Measurements from ENCODE around the gene PPP1R37. TPM values are rescaled to one million over a fixed set of nuclear protein-coding genes. Genes with fewer than 3 reads are reported as not detected.

The PPP1R37 gene
- total RNA-seq, 4 donors from 2014 or later: 37.4 to 55.2 (median 52.1) TPM

GRCh38 chr19:45107621-45108150 lies 14.7 kb downstream of the PPP1R37 start:
- TF ChIP-seq POLR2A (IDR thresholded peaks at IDR 0.05): no peak
- no peak for TF ChIP-seq CTCF (IDR thresholded peaks at IDR 0.05)
- WGBS, 2 donors: 80 to 81% methylated on average over 12 of the region's 12 CpGs
- intact Hi-C loops (cut with DNase I; ENCODE audit: low total_unique reads): no loop called here

DNA sequence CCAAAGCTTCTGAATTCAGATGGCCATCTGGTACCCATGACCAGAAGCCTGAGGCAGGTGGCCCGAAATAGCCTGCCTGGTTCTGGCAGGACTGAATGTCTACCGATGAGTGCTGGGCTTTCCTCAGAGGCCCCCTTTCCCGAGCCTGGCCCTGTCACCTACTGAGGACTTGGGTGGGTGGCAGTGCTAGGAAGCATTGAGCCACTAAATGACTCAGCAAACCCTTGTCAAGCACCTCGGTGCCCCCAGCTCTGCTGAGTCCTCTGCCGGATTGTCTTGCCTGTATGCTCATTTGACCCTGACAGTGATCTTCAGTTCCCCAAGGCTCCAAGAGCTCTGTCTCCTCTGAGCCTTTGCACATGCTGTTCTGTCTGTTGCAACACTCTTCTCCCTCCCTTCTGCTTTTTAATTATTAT lies 17.9 kb downstream of the PPP1R37 start:
- 74 to 76% methylated on average over 5 of the region's 5 CpGs for WGBS, 2 donors
- no peak for DNase-seq (ENCODE audit: low spot score in 2 of 2)
- intact Hi-C loops (cut with DNase I; ENCODE audit: low total_unique reads): no loop called here
- no peak for TF ChIP-seq CTCF (IDR thresholded peaks at IDR 0.05)
- no peak for TF ChIP-seq POLR2A (IDR thresholded peaks at IDR 0.05)
- H3K4me3 ChIP-seq (ENCODE audit: low read depth, poor library complexity, severe bottlenecking): no peak overlapping the region

More at GRCh38 chr19:45107621-45108150, 14.7 kb downstream of the PPP1R37 start:
- no peak for DNase-seq (ENCODE audit: low spot score in 2 of 2)
- no peak overlapping the region for H3K4me3 ChIP-seq (ENCODE audit: low read depth, poor library complexity, severe bottlenecking)

GRCh38 chr19:45112111-45112827 lies 19.3 kb downstream of the PPP1R37 start:
- intact Hi-C loops (cut with DNase I; ENCODE audit: low total_unique reads): no loop called here

DNA sequence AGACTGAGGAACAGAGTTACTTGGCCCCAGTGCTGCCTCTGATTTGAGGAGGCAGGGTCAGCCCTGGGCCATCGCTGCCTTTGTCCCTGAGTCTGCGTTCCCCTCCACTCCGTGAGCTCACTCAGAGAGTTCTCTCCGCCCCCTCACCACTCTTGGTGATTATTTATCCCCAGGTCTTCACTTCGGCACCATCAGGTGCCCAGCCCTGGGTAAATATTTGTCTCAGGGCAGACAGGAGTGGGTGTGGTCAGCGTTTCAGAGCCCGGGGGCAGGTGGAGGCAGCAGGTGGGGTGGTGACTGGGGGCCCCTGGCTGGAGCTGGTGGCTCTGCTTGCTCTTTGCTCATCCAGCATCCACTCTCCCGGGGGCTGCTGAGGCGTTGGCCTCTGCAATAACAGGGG lies 20.6 kb downstream of the PPP1R37 start:
- no peak for DNase-seq (ENCODE audit: low spot score in 2 of 2)
- H3K4me3 ChIP-seq (ENCODE audit: low read depth, poor library complexity, severe bottlenecking): no peak overlapping the region
- WGBS, 2 donors: 56 to 65% methylated on average over 9 of the region's 9 CpGs

More at GRCh38 chr19:45112111-45112827, 19.3 kb downstream of the PPP1R37 start:
- TF ChIP-seq CTCF (IDR thresholded peaks at IDR 0.05) (no peak), POLR2A (IDR thresholded peaks at IDR 0.05) (no peak)
- H3K4me3 ChIP-seq (ENCODE audit: low read depth, poor library complexity, severe bottlenecking): no peak overlapping the region
- no peak for DNase-seq (ENCODE audit: low spot score in 2 of 2)
- 90 to 94% methylated on average over 11 of the region's 11 CpGs for WGBS, 2 donors

DNA sequence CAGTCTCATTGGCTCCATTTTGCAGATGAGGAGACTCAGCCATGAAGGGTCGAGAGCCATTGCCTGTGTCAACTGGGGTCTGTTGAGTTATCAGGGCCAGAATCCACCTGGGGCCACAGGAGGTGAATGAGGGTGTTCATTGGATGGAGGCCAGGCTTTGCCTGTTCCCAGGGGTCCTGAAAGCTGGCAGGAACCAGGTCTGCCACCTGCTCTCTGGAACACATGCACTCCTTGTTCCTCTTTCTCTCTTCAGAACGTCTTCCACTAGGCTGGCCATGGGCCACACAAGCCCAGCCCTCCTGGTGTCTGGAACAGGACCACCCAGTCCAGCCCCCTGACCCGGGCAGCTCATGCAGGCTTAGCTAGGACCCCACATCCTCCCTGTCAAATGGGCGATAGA lies 21.1 kb downstream of the PPP1R37 start:
- WGBS, 2 donors: 76% methylated on average over 4 of the region's 4 CpGs
- no peak for DNase-seq (ENCODE audit: low spot score in 2 of 2)
- intact Hi-C loops (cut with DNase I; ENCODE audit: low total_unique reads): no loop called here
- no peak overlapping the region for H3K4me3 ChIP-seq (ENCODE audit: low read depth, poor library complexity, severe bottlenecking)
- TF ChIP-seq POLR2A (IDR thresholded peaks at IDR 0.05): no peak
- no peak for TF ChIP-seq CTCF (IDR thresholded peaks at IDR 0.05)

More for the DNA sequence above, 20.6 kb downstream of the PPP1R37 start:
- intact Hi-C loops (cut with DNase I; ENCODE audit: low total_unique reads): no loop called here
- no peak for TF ChIP-seq POLR2A (IDR thresholded peaks at IDR 0.05)

DNA sequence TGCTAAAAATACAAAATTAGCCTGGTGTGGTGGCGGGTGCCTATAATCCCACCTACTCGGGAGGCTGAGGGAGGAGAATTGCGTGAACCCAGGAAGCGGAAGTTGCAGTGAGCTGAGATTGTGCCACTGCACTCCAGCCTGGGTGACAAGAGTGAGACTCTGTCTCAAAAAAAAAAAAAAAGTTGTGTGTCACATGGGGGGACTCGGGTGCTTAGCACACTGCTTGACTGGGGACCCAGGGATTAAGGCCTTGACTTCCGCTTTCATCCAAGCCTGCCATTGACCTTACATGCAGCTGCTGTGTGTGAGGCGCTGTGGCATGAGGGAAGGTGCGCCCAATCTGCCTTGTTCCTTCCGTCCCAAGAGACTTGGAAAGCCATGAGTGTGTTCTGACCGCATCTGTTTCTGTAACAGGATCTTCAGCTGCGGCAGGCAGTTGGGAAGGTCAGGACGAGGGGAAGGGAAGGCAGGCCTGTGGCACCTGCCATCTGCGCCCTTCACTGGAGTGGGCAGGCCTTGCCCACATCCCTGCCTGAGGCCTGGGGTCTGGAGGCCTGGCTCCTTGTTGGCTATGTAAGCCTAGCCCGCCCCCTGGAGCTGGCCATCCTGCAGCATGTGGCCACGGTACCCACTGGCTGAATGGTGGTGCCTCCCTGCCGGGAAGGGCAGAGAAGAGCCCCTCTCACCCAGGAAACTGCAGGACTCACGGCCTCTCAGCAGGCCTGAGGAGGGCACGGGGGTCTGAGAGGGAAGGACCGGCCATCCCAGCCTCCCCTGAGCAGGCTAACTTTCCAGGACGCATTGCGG lies 23.0 kb downstream of the PPP1R37 start:
- no peak for DNase-seq (ENCODE audit: low spot score in 2 of 2)
- WGBS, 2 donors: 91 to 92% methylated on average over 18 to 19 of the region's 21 CpGs
- intact Hi-C loops (cut with DNase I; ENCODE audit: low total_unique reads): no loop called here
- TF ChIP-seq CTCF (IDR thresholded peaks at IDR 0.05) (no peak), POLR2A (IDR thresholded peaks at IDR 0.05) (no peak)
- H3K4me3 ChIP-seq (ENCODE audit: low read depth, poor library complexity, severe bottlenecking): no peak overlapping the region

All from lower leg skin (tissue), 4 donors.